ENCODE results near the gene AFDN. TPM values are rescaled to one million over a fixed set of nuclear protein-coding genes. Genes with fewer than 3 reads are reported as not detected.

The AFDN gene
- total and polyA plus RNA-seq, 2 experiments from 2014 or later = 66.9 to 200 TPM

DNA sequence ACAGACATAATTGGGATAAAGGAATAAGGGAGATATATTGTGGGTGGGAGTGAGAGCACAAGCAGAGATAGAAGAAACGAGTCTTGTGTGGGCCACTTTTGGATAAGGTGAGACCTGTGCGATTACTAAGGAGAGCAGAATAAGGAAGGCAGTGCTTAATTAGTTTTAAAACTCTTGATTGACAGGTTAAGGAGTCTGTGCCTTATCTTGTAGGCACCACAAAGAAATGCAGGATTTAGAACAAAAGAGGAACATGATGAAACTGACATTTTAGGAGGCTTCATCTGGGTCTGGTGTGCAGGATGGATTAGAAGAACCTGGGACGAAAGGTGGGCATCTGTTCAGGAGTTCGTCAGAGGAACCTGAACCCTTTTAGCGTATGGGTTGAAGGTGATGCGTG is 100.5 kb downstream of the AFDN start:
- peaks cover 29% of the 10 kb centered on the region for H3K36me3 ChIP-seq (ENCODE audit: insufficient read depth)

More for the DNA sequence above, 100.5 kb downstream of the AFDN start:
- H3K4me1 Mint-ChIP-seq = peaks cover 4% of the 10 kb centered on the region; the same call in 2 of the 3 replicates
- H3F3A ChIP-seq (replicated peaks; ENCODE audit: low read depth) = no peaks in the 10 kb centered on the region
- no peak overlapping the region for H3K27ac ChIP-seq (ENCODE audit: low read depth)
- DNase-seq (ENCODE audit: low spot score) = no peak
- H3K36me3 Mint-ChIP-seq (ENCODE audit: low read depth) = peaks cover 43% of the 10 kb centered on the region
- H3K27me3 Mint-ChIP-seq (ENCODE audit: insufficient read depth, low read depth, poor library complexity) = no peaks in the 10 kb centered on the region
- no peak overlapping the region for H3K4me3 ChIP-seq
- H3K27me3 ChIP-seq (ENCODE audit: insufficient read depth) = no peaks in the 10 kb centered on the region
- no peaks in the 10 kb centered on the region for H3K9me2 ChIP-seq (ENCODE audit: insufficient read depth)
- no peak overlapping the region for H3K4me2 ChIP-seq
- no peaks in the 10 kb centered on the region for H3K9me3 Mint-ChIP-seq
- no peak overlapping the region for H3K4me3 Mint-ChIP-seq
- ATAC-seq = no peak
- peaks cover 21% of the 10 kb centered on the region for H3K79me2 ChIP-seq (replicated peaks; ENCODE audit: insufficient read depth)
- H4K20me1 ChIP-seq (replicated peaks; ENCODE audit: insufficient read depth) = peaks cover 9% of the 10 kb centered on the region; the same call in 1 of the 2 replicates
- no peak overlapping the region for H2AFZ ChIP-seq
- no peak for TF ChIP-seq CREB1 (CRISPR knock-in tag; IDR thresholded peaks at IDR 0.05; ENCODE audit: low read depth)
- TF ChIP-seq, protein P1, sequence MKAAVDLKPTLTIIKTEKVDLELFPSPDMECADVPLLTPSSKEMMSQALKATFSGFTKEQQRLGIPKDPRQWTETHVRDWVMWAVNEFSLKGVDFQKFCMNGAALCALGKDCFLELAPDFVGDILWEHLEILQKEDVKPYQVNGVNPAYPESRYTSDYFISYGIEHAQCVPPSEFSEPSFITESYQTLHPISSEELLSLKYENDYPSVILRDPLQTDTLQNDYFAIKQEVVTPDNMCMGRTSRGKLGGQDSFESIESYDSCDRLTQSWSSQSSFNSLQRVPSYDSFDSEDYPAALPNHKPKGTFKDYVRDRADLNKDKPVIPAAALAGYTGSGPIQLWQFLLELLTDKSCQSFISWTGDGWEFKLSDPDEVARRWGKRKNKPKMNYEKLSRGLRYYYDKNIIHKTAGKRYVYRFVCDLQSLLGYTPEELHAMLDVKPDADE (IDR thresholded peaks at IDR 0.05) = no peak
- TF ChIP-seq NANOG (IDR thresholded peaks at IDR 0.05; ENCODE audit: borderline replicate concordance) = no peak
- TF ChIP-seq, protein P2, sequence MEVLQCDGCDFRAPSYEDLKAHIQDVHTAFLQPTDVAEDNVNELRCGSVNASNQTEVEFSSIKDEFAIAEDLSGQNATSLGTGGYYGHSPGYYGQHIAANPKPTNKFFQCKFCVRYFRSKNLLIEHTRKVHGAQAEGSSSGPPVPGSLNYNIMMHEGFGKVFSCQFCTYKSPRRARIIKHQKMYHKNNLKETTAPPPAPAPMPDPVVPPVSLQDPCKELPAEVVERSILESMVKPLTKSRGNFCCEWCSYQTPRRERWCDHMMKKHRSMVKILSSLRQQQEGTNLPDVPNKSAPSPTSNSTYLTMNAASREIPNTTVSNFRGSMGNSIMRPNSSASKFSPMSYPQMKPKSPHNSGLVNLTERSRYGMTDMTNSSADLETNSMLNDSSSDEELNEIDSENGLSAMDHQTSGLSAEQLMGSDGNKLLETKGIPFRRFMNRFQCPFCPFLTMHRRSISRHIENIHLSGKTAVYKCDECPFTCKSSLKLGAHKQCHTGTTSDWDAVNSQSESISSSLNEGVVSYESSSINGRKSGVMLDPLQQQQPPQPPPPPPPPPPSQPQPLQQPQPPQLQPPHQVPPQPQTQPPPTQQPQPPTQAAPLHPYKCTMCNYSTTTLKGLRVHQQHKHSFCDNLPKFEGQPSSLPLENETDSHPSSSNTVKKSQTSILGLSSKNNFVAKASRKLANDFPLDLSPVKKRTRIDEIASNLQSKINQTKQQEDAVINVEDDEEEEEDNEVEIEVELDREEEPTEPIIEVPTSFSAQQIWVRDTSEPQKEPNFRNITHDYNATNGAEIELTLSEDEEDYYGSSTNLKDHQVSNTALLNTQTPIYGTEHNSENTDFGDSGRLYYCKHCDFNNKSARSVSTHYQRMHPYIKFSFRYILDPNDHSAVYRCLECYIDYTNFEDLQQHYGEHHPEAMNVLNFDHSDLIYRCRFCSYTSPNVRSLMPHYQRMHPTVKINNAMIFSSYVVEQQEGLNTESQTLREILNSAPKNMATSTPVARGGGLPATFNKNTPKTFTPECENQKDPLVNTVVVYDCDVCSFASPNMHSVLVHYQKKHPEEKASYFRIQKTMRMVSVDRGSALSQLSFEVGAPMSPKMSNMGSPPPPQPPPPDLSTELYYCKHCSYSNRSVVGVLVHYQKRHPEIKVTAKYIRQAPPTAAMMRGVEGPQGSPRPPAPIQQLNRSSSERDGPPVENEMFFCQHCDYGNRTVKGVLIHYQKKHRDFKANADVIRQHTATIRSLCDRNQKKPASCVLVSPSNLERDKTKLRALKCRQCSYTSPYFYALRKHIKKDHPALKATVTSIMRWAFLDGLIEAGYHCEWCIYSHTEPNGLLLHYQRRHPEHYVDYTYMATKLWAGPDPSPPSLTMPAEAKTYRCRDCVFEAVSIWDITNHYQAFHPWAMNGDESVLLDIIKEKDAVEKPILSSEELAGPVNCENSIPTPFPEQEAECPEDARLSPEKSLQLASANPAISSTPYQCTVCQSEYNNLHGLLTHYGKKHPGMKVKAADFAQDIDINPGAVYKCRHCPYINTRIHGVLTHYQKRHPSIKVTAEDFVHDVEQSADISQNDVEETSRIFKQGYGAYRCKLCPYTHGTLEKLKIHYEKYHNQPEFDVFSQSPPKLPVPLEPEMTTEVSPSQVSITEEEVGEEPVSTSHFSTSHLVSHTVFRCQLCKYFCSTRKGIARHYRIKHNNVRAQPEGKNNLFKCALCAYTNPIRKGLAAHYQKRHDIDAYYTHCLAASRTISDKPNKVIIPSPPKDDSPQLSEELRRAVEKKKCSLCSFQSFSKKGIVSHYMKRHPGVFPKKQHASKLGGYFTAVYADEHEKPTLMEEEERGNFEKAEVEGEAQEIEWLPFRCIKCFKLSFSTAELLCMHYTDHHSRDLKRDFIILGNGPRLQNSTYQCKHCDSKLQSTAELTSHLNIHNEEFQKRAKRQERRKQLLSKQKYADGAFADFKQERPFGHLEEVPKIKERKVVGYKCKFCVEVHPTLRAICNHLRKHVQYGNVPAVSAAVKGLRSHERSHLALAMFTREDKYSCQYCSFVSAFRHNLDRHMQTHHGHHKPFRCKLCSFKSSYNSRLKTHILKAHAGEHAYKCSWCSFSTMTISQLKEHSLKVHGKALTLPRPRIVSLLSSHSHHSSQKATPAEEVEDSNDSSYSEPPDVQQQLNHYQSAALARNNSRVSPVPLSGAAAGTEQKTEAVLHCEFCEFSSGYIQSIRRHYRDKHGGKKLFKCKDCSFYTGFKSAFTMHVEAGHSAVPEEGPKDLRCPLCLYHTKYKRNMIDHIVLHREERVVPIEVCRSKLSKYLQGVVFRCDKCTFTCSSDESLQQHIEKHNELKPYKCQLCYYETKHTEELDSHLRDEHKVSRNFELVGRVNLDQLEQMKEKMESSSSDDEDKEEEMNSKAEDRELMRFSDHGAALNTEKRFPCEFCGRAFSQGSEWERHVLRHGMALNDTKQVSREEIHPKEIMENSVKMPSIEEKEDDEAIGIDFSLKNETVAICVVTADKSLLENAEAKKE (CRISPR knock-in tag; IDR thresholded peaks at IDR 0.05) = no peak
- TF ChIP-seq, protein P3, sequence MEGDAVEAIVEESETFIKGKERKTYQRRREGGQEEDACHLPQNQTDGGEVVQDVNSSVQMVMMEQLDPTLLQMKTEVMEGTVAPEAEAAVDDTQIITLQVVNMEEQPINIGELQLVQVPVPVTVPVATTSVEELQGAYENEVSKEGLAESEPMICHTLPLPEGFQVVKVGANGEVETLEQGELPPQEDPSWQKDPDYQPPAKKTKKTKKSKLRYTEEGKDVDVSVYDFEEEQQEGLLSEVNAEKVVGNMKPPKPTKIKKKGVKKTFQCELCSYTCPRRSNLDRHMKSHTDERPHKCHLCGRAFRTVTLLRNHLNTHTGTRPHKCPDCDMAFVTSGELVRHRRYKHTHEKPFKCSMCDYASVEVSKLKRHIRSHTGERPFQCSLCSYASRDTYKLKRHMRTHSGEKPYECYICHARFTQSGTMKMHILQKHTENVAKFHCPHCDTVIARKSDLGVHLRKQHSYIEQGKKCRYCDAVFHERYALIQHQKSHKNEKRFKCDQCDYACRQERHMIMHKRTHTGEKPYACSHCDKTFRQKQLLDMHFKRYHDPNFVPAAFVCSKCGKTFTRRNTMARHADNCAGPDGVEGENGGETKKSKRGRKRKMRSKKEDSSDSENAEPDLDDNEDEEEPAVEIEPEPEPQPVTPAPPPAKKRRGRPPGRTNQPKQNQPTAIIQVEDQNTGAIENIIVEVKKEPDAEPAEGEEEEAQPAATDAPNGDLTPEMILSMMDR (conservative IDR thresholded peaks at IDR 0.05; ENCODE audit: low read depth in 2 of 2) = no peak
- TF ChIP-seq STAT1 (IDR thresholded peaks at IDR 0.05; ENCODE audit: unreplicated experiment) = no peak
- TF ChIP-seq ZNF114 (CRISPR knock-in tag; IDR thresholded peaks at IDR 0.05) = no peak
- TF ChIP-seq JUNB (IDR thresholded peaks at IDR 0.05; ENCODE audit: unreplicated experiment) = no peak
- H3K4me1 ChIP-seq (ENCODE audit: insufficient read depth) = no peaks in the 10 kb centered on the region
- no peak overlapping the region for H3K27ac Mint-ChIP-seq
